ENCODE measurements around the gene NPHS2.

Gene NPHS2

GRCh38 chr1:179510038-179510437, 65.7 kb downstream of the NPHS2 start:
- H3K36me3 ChIP-seq (ENCODE audit: control insufficient read depth, insufficient read depth, low read length): no peaks in the 10 kb centered on the region
- TF ChIP-seq CTCF (IDR thresholded peaks at IDR 0.05; ENCODE audit: insufficient read depth, low read length, poor library complexity, severe bottlenecking): no peak
- peak; percentile 11 for DNase-seq (ENCODE audit: extremely low read depth, insufficient read length)
- no peak overlapping the region for H3K4me3 ChIP-seq (replicated peaks; ENCODE audit: low read depth, low read length)
- no peaks in the 10 kb centered on the region for H3K27me3 ChIP-seq (replicated peaks; ENCODE audit: control insufficient read depth, insufficient read depth, low read length)

GRCh38 chr1:179509384-179509783, 66.4 kb downstream of the NPHS2 start:
- TF ChIP-seq CTCF (IDR thresholded peaks at IDR 0.05; ENCODE audit: insufficient read depth, low read length, poor library complexity, severe bottlenecking): no peak
- DNase-seq (ENCODE audit: extremely low read depth, insufficient read length): no peak
- H3K36me3 ChIP-seq (ENCODE audit: control insufficient read depth, insufficient read depth, low read length): no peaks in the 10 kb centered on the region
- no peak overlapping the region for H3K4me3 ChIP-seq (replicated peaks; ENCODE audit: low read depth, low read length)
- H3K27me3 ChIP-seq (replicated peaks; ENCODE audit: control insufficient read depth, insufficient read depth, low read length): no peaks in the 10 kb centered on the region

DNA sequence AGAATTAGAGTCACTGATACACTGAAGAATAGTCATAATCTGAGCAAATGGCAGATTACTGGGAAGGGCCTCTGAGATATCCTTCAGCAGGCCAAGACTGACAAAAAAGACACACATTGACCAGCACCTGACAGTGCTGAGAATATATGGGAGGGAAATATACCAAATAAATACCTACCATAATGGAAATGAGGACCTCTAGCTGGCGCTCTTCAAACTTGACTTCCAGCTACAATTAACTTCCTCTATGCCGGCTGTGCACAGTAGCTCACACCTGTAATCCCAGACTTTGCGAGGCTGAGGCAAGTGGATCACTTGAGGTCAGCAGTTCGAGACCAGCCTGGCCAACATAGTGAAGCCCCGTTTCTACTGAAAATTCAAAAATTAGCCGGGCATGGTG, 69.5 kb downstream of the NPHS2 start:
- no peak for TF ChIP-seq CTCF (IDR thresholded peaks at IDR 0.05; ENCODE audit: insufficient read depth, low read length, poor library complexity, severe bottlenecking)
- H3K4me3 ChIP-seq (replicated peaks; ENCODE audit: low read depth, low read length): no peak overlapping the region
- H3K27me3 ChIP-seq (replicated peaks; ENCODE audit: control insufficient read depth, insufficient read depth, low read length): no peaks in the 10 kb centered on the region
- DNase-seq (ENCODE audit: extremely low read depth, insufficient read length): no peak
- no peaks in the 10 kb centered on the region for H3K36me3 ChIP-seq (ENCODE audit: control insufficient read depth, insufficient read depth, low read length)
